HG03558 (cell line): ENCODE results near the gene NIF3L1.
A peak's percentile ranks its signal among the peaks of the same experiment; 100 is the strongest.

Experiments
- ATAC-seq: cut with Tn5 transposase; IDR thresholded peaks from one replicate; pipeline ENCODE4 v1.9.1; 2021; ENCODE audit warnings: moderate number of reproducible peaks; ENCODE audit not compliant: unreplicated experiment; ENCODE audit errors: extremely low read depth

Gene NIF3L1

GRCh38 chr2:200888704-200889625 lies at the start of gene NIF3L1, which contains the start of gene PPIL3:
Gene NIF3L1 (plus strand): TSS chr2:200889371. CDS start chr2:200891944, 2,573 bp downstream.
Gene PPIL3 (minus strand): TSS chr2:200889077. CDS start chr2:200887615, 1,462 bp downstream.
- ATAC-seq: peak; percentile 77

DNA sequence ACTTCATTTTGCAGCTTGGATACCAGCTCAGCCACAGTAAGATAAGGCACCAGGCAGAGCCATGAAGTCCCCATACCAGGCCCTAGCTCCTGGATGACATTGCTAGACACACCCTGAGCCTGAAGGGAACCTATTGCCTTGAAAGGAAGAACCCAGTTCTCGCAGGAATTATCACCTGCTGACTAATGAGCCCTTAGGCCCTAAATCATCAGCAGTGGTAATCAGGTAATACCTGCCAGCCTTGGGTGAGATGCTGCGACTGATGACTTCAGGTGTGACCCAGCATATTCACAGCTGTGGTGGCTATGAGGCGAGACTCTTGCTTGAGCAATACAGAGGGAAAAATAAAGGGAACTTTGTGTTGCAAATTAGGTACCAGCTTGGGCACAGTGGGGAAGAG lies 49.7 kb upstream of the NIF3L1 start:
- ATAC-seq: no peak

GRCh38 chr2:200843993-200844948 lies 44.9 kb upstream of the NIF3L1 start:
- ATAC-seq: no peak

DNA sequence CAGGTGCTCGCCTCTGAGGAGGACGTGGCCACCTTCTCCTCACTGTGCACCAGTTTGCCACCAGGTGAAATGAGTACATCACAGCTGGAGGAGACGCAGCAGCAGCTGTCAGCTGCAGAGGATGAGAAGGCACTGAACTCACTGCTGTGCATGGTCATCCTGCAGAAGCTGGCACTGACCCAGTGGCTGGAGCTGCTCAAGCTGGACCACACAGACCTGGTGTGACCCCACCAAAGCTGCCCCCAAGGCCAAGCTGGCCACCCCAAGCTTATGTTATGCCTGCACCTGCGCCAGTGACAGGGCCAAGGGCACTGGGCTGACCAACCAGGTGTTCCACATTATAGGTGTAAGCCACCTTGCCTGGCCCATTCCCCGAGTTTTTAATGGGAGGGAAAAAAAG lies 44.0 kb upstream of the NIF3L1 start:
- no peak for ATAC-seq

DNA sequence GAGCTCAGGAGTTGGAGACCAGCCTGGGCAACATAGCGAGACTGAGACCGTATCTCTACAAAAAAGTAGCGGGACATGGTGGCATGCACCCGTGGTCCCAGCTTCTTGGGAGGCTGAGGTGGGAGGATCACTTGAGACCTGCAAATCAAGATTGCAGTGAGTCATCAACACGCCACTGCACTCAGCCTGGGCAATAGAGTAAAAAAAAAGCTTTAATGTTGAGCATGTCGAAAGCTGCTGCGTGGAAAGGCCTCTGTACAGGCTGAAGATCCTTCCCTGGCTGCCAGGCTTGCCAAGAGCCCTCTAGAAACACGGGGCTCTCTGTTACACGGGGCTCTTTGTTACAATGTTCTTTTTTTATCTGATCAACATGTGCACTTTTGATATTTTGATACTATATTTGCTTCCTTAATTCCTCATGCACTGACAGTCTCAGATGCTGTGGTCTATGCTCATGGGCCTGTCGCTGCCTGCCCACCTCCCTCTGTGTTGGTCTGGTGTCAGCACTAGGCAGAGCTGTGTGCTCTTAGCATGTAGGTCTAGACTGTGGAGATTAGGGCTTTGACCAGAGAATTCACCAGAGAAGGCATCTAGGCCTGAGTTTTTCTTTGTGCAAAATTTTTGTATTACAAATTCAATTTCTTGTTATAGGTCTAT lies 43.4 kb upstream of the NIF3L1 start:
- no peak for ATAC-seq

DNA sequence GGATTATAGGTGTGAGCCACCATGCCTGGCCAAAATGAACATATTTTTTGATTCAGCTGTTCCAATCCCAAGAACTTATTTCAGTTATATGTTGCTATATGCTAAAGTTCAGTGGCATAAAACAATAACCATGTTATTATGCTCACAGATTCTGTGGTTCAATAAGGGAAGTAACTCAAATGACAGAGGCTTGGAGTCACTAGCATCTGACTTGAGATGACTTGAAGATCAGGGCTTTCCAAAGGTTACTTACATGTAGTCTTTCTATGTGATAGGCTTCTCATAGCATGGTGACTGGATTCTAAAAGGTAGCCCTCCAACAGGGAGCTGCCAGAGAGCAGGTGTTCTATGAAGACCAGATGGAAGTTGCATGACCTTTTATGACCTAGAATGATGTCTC lies 41.9 kb upstream of the NIF3L1 start:
- ATAC-seq: no peak

- no peak for ATAC-seq
These were observed 41.2 kb upstream of the NIF3L1 start for GRCh38 chr2:200847939-200848338.

GRCh38 chr2:200850512-200851256 lies 38.5 kb upstream of the NIF3L1 start:
- ATAC-seq: no peak

GRCh38 chr2:200851398-200852248 lies 37.5 kb upstream of the NIF3L1 start:
- no peak for ATAC-seq

GRCh38 chr2:200852605-200853004 lies 36.6 kb upstream of the NIF3L1 start:
- no peak for ATAC-seq

GRCh38 chr2:200856806-200857205 lies 32.4 kb upstream of the NIF3L1 start:
- ATAC-seq: no peak

DNA sequence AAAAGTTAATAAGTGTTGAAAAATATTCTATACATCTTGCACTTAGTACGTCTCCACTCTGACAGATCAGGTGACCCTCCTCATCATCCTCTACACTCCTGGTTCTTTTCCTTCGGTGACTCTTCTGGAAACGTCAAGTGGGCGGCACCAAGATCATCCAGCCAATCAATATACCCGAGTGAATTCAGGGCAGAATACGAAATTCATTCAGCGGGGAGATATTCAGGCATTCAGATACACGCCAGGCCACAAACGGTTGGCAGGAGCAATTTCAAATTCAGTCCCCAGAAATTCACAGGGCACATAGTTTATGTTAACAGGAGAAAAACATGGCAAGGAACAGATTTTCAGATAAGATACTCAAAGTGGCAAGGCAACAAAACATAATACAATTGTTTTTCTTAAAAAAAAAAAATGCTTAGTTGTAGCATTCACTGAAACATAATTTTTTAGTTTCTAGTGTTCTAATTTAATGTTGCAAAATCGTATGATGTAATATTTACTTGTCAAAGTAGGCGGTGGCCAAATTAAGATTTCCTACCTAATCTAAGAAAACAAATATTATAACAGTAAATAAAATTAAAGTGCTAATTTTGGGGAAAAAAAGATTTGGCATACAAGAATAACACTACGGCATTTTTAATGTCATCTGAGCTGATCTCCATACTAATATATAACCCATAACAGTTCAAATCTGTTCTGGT lies 28.9 kb upstream of the NIF3L1 start:
- ATAC-seq: no peak

DNA sequence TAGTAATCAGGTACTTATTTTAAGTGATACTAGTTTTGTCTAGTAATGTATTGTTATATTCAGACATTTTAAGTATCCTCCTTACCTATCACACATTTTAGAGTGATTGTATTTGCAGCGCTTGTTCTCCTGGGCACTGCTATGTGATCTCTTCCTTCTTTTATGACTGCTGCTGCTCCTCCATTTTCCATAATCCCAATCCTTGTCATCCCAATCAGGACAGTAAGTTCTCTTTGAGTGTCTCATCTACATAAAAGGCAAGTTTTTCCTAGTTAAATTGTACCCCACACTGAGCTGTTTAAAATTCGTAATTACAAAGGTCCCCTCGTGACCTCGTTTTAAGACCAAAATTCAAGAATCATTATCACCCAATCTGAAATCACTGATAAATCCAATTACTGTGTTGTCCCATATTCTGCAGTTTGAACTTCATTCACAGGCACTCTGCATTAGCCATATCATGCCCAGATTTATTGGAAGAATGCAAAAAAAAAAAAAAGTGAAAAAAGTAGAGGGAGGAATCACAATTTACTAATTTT lies 27.5 kb upstream of the NIF3L1 start:
- ATAC-seq: no peak

DNA sequence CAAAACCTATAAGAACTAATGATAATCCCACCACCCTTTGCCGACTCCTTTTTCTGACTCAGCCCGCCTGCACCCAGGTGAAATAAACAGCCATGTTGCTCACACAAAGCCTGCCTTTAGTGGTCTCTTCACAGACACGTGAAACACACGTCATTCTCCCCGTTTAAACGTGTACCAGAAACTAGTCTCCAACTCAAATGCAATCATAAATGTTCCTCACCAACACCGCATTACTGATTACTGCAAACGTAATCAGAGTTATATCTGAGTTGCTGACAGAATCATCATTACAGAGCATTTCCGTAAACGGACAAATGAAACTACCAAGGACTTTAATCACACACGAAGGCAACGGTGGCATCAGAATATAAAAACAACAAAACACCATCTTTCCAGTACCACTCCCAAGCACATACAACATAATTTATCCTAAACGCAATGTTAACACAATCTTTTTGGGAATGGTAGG lies 26.6 kb upstream of the NIF3L1 start:
- no peak for ATAC-seq

GRCh38 chr2:200863782-200864175 lies 25.4 kb upstream of the NIF3L1 start:
- ATAC-seq: no peak

DNA sequence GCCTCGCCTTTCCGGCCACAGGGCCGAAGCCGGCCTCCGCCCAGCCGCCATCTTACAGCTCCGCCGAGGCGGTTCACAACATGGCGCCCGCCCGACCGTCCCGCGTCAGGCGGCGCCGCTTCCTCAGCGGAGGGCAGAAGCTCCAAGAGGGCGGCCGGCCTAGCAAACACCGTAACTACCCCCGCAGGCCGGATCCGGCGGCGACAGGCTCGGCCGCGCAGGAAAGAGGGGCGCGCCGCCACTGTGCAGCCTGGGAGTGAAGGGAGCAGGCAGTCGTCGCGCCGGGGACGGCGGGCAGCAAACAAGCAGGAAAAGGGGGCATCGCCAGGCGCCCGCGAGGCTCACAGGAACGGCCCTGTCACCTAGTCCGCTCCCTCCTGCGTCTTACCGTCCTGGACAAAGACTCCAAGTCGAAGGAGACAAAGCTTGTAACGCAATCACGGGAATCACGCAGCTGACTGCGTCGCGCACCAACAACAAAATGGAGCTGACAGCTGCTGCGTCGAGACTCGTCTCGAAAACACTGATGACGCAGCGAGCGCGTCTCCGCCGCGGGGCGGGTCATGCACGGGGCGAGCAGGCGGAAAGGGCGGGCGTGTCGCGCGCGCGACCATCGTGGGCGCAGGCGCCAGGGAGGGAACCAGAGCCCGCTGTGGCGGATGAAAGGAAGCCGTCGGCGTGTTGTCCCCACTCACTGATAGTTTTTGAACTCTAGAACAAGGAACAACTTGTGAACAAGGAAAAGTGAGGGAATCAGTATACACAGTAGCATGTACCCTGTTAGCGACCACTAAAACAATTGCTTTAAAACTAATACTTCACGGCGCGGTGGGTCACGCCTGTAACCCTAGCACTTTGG lies 24.8 kb upstream of the NIF3L1 start, which contains the start of gene CLK1:
Gene CLK1, minus strand, starts transcription at position 483 of the 859 bp plus-strand sequence. CDS start 2,796 bp downstream, outside the sequence.
- peak; percentile 63 for ATAC-seq

- ATAC-seq: no peak
These were observed 20.2 kb upstream of the NIF3L1 start for GRCh38 chr2:200869014-200869413.
